K562 (cell line): ENCODE results near the gene SKIDA1. TPM values are rescaled to one million over a fixed set of nuclear protein-coding genes. Genes with fewer than 3 reads are reported as not detected.

ENCODE experiments used
- ATAC-seq: fragments of 200-7000 bp; cut with Tn5 transposase; 3 replicates; pipeline ENCODE4 v1.9.1; 2020; ENCODE audit warnings: moderate library complexity
- BruUV-seq: library from RNA; stranded (reverse); fragments of 400-500 nt; replicated peaks from 2 replicates; lab custom pipeline; 2021; lab: Mats Ljungman, UMichigan
- CTCF ChIA-PET: fragments of 300-600 bp; formaldehyde crosslinking; extraction: SDS; loops from one replicate; lab custom pipeline; 2021; ENCODE audit warnings: low intra/inter-chr PET ratio; lab: Yijun Ruan, JAX
- POLR2A ChIA-PET: fragments of 300-600, 350-650 bp; sonication (Branson Sonifier 250); formaldehyde crosslinking; extraction: SDS; loops from one replicate; lab custom pipeline; 2021; ENCODE audit warnings: antibody characterized with exemption, inconsistent platforms; lab: Yijun Ruan, JAX
- DNase-seq, 4 experiments: peaks; one replicate each; pipeline versions ENCODE4 v3.0.0 to v3.0.0-alpha.2; 2011 to 2018; ENCODE audit warnings: low spot score in 3 of 4, mixed read lengths in 3 of 4; ENCODE audit errors: extremely low read depth in 1 of 4
- FAIRE-seq: peaks from 2 replicates; lab custom pipeline; 2011; peaks lifted over from hg19 to GRCh38; lab: Jason Lieb, UNC
- H2AFZ ChIP-seq: 2 replicates; pipeline ENCODE4 v1.6.0; 2011; ENCODE audit warnings: low read depth, low read length, control low read depth, inconsistent platforms
- H3K27ac ChIP-seq: fragments of 200-600 bp; 3 replicates; pipeline ENCODE4 v1.8.0; 2011; ENCODE audit warnings: low read depth, mild to moderate bottlenecking, control low read depth, inconsistent platforms, low read length, moderate library complexity, mixed read lengths; ENCODE audit errors: extremely low read depth
- H3K27me3 ChIP-seq, 2 experiments: fragments of 300-600 bp in 1 of 2; 2 replicates in 1 of 2; 3 replicates in 1 of 2; pipeline versions ENCODE4 v1.6.0 to v1.8.0; 2011; ENCODE audit warnings: inconsistent platforms in 2 of 2, low read length in 2 of 2, mild to moderate bottlenecking in 1 of 2, mixed read lengths in 1 of 2, moderate library complexity in 1 of 2; ENCODE audit not compliant: control insufficient read depth in 2 of 2, insufficient read depth in 2 of 2
- H3K36me3 ChIP-seq: fragments of 300-600 bp; 3 replicates; pipeline ENCODE4 v1.8.0; 2011; ENCODE audit warnings: mild to moderate bottlenecking, low read length, inconsistent platforms; ENCODE audit not compliant: control insufficient read depth, insufficient read depth
- H3K4me1 ChIP-seq, 2 experiments: fragments of 200-600 bp in 1 of 2; replicated peaks in 1 of 2; 2 replicates in 1 of 2; 3 replicates in 1 of 2; pipeline versions ENCODE4 v1.5.1 to v1.8.0; 2011; ENCODE audit warnings: inconsistent platforms in 2 of 2, low read length in 2 of 2, mild to moderate bottlenecking in 1 of 2, mixed read lengths in 1 of 2, moderate library complexity in 1 of 2; ENCODE audit not compliant: control insufficient read depth in 2 of 2, insufficient read depth in 2 of 2
- H3K4me2 ChIP-seq: 2 replicates; pipeline ENCODE4 v1.6.1; 2011; ENCODE audit warnings: low read length, control low read depth, inconsistent platforms, mixed read lengths; ENCODE audit not compliant: insufficient read depth
- H3K4me3 ChIP-seq: fragments of 200-600 bp; sonication (generic), shearing (Covaris generic); 2 replicates; pipeline ENCODE4 v1.5.1; 2016; ENCODE audit warnings: control low read depth, inconsistent platforms
- H3K79me2 ChIP-seq: fragments of 200-600 bp; 3 replicates; pipeline ENCODE4 v1.8.0; 2011; ENCODE audit warnings: low read length, inconsistent platforms; ENCODE audit not compliant: control insufficient read depth, insufficient read depth
- H3K9ac ChIP-seq, 2 experiments: 2 replicates each; pipeline versions ENCODE4 v1.6.0 to v1.6.1; 2011; ENCODE audit warnings: low read depth in 2 of 2, low read length in 2 of 2, control low read depth in 1 of 2, inconsistent platforms in 1 of 2, mild to moderate bottlenecking in 1 of 2, mixed read lengths in 1 of 2; ENCODE audit not compliant: insufficient read depth in 1 of 2
- H3K9me1 ChIP-seq: one replicate; pipeline ENCODE4 v1.6.0; 2011; ENCODE audit warnings: inconsistent platforms, mild to moderate bottlenecking, low read length, moderate library complexity; ENCODE audit not compliant: control insufficient read depth, insufficient read depth
- H3K9me3 ChIP-seq: replicated peaks from 2 replicates; pipeline ENCODE4 v1.5.1; 2011; ENCODE audit warnings: low read depth, low read length, inconsistent platforms; ENCODE audit not compliant: control insufficient read depth, insufficient read depth
- H4K20me1 ChIP-seq: replicated peaks from 2 replicates; pipeline ENCODE4 v1.6.1; 2011; ENCODE audit warnings: low read length, inconsistent platforms, mixed read lengths; ENCODE audit not compliant: control insufficient read depth, insufficient read depth
- DNMT1 ChIP-seq: fragments of 450-650 bp; IDR thresholded peaks from 2 replicates; pipeline ENCODE4 v1.6.1; 2016; ENCODE audit warnings: antibody characterized with exemption, mild to moderate bottlenecking
- HNRNPUL1 ChIP-seq: fragments of 200-400 bp; formaldehyde crosslinking; IDR thresholded peaks from 2 replicates; pipeline ENCODE4 v1.6.1; 2017; ENCODE audit warnings: low read length
- LCOR ChIP-seq: sonication (generic); formaldehyde crosslinking; IDR thresholded peaks from 2 replicates; pipeline ENCODE4 v1.8.0; 2022; ENCODE audit warnings: mild to moderate bottlenecking, missing genetic modification reagents
- PURB ChIP-seq: sonication (generic); formaldehyde crosslinking; IDR thresholded peaks from 2 replicates; pipeline ENCODE4 v1.9.0; 2021; ENCODE audit warnings: low read depth, mild to moderate bottlenecking, missing genetic modification reagents
- ZNF174 ChIP-seq: fragments of 250-450 bp; sonication (Bioruptor Pico); IDR thresholded peaks from 2 replicates; pipeline ENCODE4 v1.4.0; 2020; ENCODE audit warnings: mild to moderate bottlenecking
- ZNF282 ChIP-seq: sonication (generic); formaldehyde crosslinking; IDR thresholded peaks from 2 replicates; pipeline ENCODE4 v1.8.1; 2023; ENCODE audit warnings: missing genetic modification reagents
- WGBS: fragments of 100-300 bp; shearing (Covaris generic); methylation state at CpG from one replicate; pipeline ENCODE4 v1.1.6; 2016; ENCODE audit warnings: low coverage, mixed read lengths; ENCODE audit not compliant: insufficient coverage; ENCODE audit errors: missing lambda C conversion rate; 5-methylcytosine and 5-hydroxymethylcytosine counted together
- in situ Hi-C: fragments of 300-500 bp; cut with MboI; formaldehyde crosslinking; loops from 4 replicates; pipeline ENCODE4 v1.15.0; 2018; ENCODE audit warnings: inconsistent platforms, mixed read lengths
- intact Hi-C: fragments of 100-400 bp; cut with micrococcal nuclease; formaldehyde crosslinking; loops from 2 replicates; pipeline ENCODE4 v1.14.2; 2022
- polyA plus RNA-seq, 8 experiments: library from polyadenylated mRNA; depleted of rRNA in 4 of 8; stranded (reverse) in 5 of 8; unstranded in 3 of 8; fragments of >200 nt; fragmentation: Nextera tagmentation in 2 of 8; fragmentation: Illumina TruSeq in 1 of 8; extraction: Ambion mirVana in 2 of 8; extraction: Trizol in 1 of 8; gene quantifications; 2 replicates each; pipeline versions ENCODE4 v1.2.1 to v1.2.3, GENCODE V29; 2011 to 2014; ENCODE audit warnings: inconsistent platforms in 1 of 8, missing spikeins in 1 of 8
- total RNA-seq, 7 experiments: library from RNA; depleted of rRNA in 6 of 7; stranded (reverse); fragments of >200 nt in 6 of 7; fragmentation: Illumina TruSeq in 2 of 7; extraction: Trizol in 2 of 7; gene quantifications; 2 replicates each; pipeline versions ENCODE4 v1.2.1 to v1.2.3, GENCODE V29; 2011 to 2021; ENCODE audit warnings: low replicate concordance in 1 of 7
- TF ChIP-seq, protein P1 (sequence below), 3 experiments: IDR thresholded peaks in 2 of 3; conservative IDR thresholded peaks in 1 of 3; 2 replicates each; pipeline ENCODE4 v1.5.1; 2011 to 2012; ENCODE audit warnings: low read length in 3 of 3, mild to moderate bottlenecking in 3 of 3, control low read depth in 2 of 3, improper control_type of control experiment in 1 of 3, inconsistent platforms in 1 of 3, low read depth in 1 of 3, mixed read lengths in 1 of 3, moderate library complexity in 1 of 3; ENCODE audit not compliant: insufficient read depth in 2 of 3
- TF ChIP-seq, protein P2 (sequence below): sonication (generic); formaldehyde crosslinking; IDR thresholded peaks from 2 replicates; pipeline ENCODE4 v1.8.1; 2022; ENCODE audit warnings: missing genetic modification reagents
- TF ChIP-seq, protein P3 (sequence below): fragments of 250-450 bp; sonication (Bioruptor Pico); IDR thresholded peaks from 2 replicates; pipeline ENCODE4 v1.8.0; 2021; ENCODE audit warnings: moderate library complexity, mild to moderate bottlenecking, inconsistent platforms
- TF ChIP-seq, protein P4 (sequence below): sonication (generic); formaldehyde crosslinking; IDR thresholded peaks from 2 replicates; pipeline ENCODE4 v1.8.1; 2023; ENCODE audit warnings: missing genetic modification reagents, mild to moderate bottlenecking, borderline replicate concordance
- TF ChIP-seq, protein P5 (sequence below): sonication (generic); formaldehyde crosslinking; IDR thresholded peaks from 2 replicates; pipeline ENCODE4 v1.4.0; 2020; ENCODE audit warnings: mild to moderate bottlenecking, missing genetic modification reagents

The SKIDA1 gene
- total and polyA plus RNA-seq, 9 of the 15 experiments (the other 6 are each of a cell fraction or from before 2014, with no cell fraction given): 0.05 to 1.1 (median 0.42) TPM

DNA sequence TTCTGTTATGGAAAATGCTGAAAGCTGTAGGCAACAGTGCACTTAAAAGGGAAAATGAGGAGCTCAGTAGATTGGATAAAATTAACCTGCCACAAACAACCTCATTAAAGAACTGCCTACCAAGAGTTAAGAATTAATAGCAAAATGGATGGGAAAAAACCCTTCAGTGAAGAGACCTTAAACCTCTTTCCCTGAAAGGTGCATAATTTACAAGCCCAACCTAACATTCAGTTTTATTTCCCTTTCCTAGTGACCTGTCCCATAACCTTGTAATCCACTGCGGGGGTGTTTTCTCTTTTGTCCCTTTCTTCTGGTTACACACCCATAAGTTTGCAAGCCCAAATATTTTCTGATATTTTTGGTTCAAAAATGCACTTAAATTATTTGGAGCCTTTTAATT, 21.9 kb downstream of the SKIDA1 start:
- Histone ChIP-seq H4K20me1 (no peaks in the 10 kb centered on the region), H3K27ac (no peak overlapping the region), H3K4me1 (peaks cover 5 to 13% of the 10 kb centered on the region in 2 experiments; a peak in 3 of 5 replicates), H3K9ac (no peak overlapping the region), H3K36me3 (no peaks in the 10 kb centered on the region), H2AFZ (no peak overlapping the region), H3K79me2 (no peaks in the 10 kb centered on the region), H3K27me3 (no peaks in the 10 kb centered on the region), H3K9me1 (no peaks in the 10 kb centered on the region), H3K4me2 (no peak overlapping the region), H3K4me3 (no peak overlapping the region), H3K9me3 (no peaks in the 10 kb centered on the region; the same call in 1 of the 2 replicates)
- intact Hi-C loops (no loop called here), in situ Hi-C loops (no loop called here)
- 11% methylated on average over 1 of the region's 1 CpG for WGBS
- FAIRE-seq (no peak), ATAC-seq (no peak), DNase-seq (no peak)
- CTCF ChIA-PET: no interaction called here
- BruUV-seq: no TSS peak
- POLR2A ChIA-PET: no interaction called here
- TF ChIP-seq, protein P1, sequence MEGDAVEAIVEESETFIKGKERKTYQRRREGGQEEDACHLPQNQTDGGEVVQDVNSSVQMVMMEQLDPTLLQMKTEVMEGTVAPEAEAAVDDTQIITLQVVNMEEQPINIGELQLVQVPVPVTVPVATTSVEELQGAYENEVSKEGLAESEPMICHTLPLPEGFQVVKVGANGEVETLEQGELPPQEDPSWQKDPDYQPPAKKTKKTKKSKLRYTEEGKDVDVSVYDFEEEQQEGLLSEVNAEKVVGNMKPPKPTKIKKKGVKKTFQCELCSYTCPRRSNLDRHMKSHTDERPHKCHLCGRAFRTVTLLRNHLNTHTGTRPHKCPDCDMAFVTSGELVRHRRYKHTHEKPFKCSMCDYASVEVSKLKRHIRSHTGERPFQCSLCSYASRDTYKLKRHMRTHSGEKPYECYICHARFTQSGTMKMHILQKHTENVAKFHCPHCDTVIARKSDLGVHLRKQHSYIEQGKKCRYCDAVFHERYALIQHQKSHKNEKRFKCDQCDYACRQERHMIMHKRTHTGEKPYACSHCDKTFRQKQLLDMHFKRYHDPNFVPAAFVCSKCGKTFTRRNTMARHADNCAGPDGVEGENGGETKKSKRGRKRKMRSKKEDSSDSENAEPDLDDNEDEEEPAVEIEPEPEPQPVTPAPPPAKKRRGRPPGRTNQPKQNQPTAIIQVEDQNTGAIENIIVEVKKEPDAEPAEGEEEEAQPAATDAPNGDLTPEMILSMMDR (IDR thresholded peaks at IDR 0.05 in 2 of 3, conservative IDR thresholded peaks at IDR 0.05 in 1 of 3; ENCODE audit: insufficient read depth in 2 of 3, low read depth in 1 of 3, low read length in 3 of 3): no peak
- TF ChIP-seq ZNF174 (CRISPR knock-in tag) (no peak), DNMT1 (no peak), PURB (no peak), HNRNPUL1 (no peak), LCOR (no peak), ZNF282 (no peak)
- TF ChIP-seq, protein P2, sequence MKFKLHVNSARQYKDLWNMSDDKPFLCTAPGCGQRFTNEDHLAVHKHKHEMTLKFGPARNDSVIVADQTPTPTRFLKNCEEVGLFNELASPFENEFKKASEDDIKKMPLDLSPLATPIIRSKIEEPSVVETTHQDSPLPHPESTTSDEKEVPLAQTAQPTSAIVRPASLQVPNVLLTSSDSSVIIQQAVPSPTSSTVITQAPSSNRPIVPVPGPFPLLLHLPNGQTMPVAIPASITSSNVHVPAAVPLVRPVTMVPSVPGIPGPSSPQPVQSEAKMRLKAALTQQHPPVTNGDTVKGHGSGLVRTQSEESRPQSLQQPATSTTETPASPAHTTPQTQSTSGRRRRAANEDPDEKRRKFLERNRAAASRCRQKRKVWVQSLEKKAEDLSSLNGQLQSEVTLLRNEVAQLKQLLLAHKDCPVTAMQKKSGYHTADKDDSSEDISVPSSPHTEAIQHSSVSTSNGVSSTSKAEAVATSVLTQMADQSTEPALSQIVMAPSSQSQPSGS: no peak
- TF ChIP-seq, protein P3, sequence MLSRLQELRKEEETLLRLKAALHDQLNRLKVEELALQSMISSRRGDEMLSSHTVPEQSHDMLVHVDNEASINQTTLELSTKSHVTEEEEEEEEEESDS: no peak
- TF ChIP-seq, protein P4, sequence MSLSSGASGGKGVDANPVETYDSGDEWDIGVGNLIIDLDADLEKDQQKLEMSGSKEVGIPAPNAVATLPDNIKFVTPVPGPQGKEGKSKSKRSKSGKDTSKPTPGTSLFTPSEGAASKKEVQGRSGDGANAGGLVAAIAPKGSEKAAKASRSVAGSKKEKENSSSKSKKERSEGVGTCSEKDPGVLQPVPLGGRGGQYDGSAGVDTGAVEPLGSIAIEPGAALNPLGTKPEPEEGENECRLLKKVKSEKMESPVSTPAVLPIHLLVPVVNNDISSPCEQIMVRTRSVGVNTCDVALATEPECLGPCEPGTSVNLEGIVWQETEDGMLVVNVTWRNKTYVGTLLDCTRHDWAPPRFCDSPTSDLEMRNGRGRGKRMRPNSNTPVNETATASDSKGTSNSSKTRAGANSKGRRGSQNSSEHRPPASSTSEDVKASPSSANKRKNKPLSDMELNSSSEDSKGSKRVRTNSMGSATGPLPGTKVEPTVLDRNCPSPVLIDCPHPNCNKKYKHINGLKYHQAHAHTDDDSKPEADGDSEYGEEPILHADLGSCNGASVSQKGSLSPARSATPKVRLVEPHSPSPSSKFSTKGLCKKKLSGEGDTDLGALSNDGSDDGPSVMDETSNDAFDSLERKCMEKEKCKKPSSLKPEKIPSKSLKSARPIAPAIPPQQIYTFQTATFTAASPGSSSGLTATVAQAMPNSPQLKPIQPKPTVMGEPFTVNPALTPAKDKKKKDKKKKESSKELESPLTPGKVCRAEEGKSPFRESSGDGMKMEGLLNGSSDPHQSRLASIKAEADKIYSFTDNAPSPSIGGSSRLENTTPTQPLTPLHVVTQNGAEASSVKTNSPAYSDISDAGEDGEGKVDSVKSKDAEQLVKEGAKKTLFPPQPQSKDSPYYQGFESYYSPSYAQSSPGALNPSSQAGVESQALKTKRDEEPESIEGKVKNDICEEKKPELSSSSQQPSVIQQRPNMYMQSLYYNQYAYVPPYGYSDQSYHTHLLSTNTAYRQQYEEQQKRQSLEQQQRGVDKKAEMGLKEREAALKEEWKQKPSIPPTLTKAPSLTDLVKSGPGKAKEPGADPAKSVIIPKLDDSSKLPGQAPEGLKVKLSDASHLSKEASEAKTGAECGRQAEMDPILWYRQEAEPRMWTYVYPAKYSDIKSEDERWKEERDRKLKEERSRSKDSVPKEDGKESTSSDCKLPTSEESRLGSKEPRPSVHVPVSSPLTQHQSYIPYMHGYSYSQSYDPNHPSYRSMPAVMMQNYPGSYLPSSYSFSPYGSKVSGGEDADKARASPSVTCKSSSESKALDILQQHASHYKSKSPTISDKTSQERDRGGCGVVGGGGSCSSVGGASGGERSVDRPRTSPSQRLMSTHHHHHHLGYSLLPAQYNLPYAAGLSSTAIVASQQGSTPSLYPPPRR (CRISPR knock-in tag): no peak
- TF ChIP-seq, protein P5, sequence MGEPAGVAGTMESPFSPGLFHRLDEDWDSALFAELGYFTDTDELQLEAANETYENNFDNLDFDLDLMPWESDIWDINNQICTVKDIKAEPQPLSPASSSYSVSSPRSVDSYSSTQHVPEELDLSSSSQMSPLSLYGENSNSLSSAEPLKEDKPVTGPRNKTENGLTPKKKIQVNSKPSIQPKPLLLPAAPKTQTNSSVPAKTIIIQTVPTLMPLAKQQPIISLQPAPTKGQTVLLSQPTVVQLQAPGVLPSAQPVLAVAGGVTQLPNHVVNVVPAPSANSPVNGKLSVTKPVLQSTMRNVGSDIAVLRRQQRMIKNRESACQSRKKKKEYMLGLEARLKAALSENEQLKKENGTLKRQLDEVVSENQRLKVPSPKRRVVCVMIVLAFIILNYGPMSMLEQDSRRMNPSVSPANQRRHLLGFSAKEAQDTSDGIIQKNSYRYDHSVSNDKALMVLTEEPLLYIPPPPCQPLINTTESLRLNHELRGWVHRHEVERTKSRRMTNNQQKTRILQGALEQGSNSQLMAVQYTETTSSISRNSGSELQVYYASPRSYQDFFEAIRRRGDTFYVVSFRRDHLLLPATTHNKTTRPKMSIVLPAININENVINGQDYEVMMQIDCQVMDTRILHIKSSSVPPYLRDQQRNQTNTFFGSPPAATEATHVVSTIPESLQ (CRISPR knock-in tag): no peak
